ENCODE results near the gene SEMA3C.

DNA sequence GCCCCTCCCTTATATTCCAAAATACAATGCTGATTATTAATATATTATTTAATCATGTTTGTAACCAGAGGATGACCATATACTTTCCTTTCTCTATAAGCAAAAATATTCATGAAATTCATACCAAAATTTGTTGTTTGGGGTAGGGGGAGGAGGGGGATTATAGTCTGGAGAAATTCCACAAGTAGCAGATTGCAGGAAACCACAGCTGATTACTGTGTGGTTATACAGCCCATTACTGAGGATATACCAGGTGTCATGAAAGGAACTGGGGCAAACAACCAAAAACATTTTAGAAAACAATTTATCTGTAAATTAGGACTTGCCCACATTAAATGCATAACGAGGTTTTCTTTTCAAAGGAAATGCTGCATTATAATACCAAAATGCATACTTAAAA, 50.3 kb downstream of the SEMA3C start:
- TF ChIP-seq, protein P1, sequence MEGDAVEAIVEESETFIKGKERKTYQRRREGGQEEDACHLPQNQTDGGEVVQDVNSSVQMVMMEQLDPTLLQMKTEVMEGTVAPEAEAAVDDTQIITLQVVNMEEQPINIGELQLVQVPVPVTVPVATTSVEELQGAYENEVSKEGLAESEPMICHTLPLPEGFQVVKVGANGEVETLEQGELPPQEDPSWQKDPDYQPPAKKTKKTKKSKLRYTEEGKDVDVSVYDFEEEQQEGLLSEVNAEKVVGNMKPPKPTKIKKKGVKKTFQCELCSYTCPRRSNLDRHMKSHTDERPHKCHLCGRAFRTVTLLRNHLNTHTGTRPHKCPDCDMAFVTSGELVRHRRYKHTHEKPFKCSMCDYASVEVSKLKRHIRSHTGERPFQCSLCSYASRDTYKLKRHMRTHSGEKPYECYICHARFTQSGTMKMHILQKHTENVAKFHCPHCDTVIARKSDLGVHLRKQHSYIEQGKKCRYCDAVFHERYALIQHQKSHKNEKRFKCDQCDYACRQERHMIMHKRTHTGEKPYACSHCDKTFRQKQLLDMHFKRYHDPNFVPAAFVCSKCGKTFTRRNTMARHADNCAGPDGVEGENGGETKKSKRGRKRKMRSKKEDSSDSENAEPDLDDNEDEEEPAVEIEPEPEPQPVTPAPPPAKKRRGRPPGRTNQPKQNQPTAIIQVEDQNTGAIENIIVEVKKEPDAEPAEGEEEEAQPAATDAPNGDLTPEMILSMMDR (IDR thresholded peaks at IDR 0.05), result no peak
- no peak for TF ChIP-seq POLR2A (IDR thresholded peaks at IDR 0.05)
